Measurements from ENCODE around the gene DNAJC2.
"Not testable (repeated sequence)": the region's sequence is repeated elsewhere in the genome, so short reads cannot be mapped to it uniquely, and the experiment has no call there.

DNA sequence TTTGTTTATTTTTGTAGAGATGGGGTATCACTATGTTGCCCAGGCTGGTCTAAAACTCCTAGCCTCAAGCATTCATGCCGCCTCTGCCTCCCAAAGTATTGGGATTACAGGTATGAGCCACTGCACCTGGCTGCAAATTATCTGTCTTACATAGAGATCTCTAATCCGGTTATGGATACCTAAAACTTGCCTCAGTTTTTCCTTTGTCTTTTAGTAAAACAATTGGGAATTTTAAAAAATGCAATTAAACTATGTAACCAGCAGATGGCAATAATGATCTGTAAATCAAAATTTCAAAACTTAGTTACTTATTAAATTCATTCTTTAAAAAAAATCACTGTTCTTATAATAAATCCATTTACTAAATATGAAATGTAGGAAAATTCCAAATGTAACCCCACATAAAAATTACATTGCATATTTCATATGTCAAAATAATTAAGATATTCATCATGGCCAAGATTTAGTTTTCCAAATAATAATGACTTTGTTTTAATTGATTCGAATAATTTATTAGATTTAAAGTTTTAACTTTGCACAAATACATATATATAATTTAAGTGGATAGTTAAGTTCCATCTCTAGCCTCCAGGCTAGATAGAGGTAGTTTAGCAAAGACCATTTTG lies 61.7 kb downstream of the DNAJC2 start:
- TF ChIP-seq CTCF, POLR2A, POLR2AphosphoS5, EP300 (IDR thresholded peaks at IDR 0.05): not testable (repeated sequence)

All from suprapubic skin (tissue), 4 donors.